Measurements from ENCODE around the gene MAST2. TPM values are rescaled to one million over a fixed set of nuclear protein-coding genes. Genes with fewer than 3 reads are reported as not detected.
"Not testable (repeated sequence)": the region's sequence is repeated elsewhere in the genome, so short reads cannot be mapped to it uniquely, and the experiment has no call there.

The MAST2 gene
- total RNA-seq, 2 donors from 2014 or later: 9.9 TPM

- no peak overlapping the region for H3K27ac ChIP-seq
- no peaks in the 10 kb centered on the region for H3K4me1 ChIP-seq
- no peak for TF ChIP-seq POLR2A (IDR thresholded peaks at IDR 0.05)
- TF ChIP-seq CTCF (IDR thresholded peaks at IDR 0.05): no peak
- intact Hi-C loops (cut with DNase I): no loop called here
- no peaks in the 10 kb centered on the region for H3K36me3 ChIP-seq (replicated peaks in 1 of 2; ENCODE audit: insufficient read depth in 1 of 2, low read depth in 2 of 2)
- no peak overlapping the region for H3K4me3 ChIP-seq
- H3K27me3 ChIP-seq: no peaks in the 10 kb centered on the region
- WGBS, 2 donors: 86 to 91% methylated on average over 9 of the region's 9 CpGs
- ATAC-seq (no peak), DNase-seq (no peak)
- no peaks in the 10 kb centered on the region for H3K9me3 ChIP-seq
Observed at GRCh38 chr1:45796946-45797345, 6.5 kb upstream of the MAST2 start.

DNA sequence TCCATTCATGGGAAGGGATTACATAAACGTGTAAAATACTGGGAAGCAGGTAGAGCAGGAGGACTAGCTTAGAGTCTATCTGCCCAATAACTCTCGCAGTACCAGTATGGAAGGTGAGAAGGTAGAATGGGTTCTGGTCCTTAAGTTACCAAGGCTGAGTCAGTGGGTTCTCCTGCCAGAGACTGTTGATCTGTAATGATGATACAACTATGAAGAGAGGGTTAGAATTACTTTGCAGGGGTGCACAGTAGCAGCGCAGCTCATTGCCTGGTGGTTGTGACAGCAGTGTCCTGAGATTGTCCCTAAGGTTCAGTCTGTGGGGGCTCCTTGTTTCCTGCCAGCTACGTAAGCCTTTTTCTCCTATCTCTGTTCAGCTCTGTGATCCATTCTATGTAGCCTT, 2.5 kb upstream of the MAST2 start:
- ATAC-seq: no peak
- no peak for DNase-seq
- H3K27me3 ChIP-seq: no peaks in the 10 kb centered on the region
- H3K4me1 ChIP-seq: peaks cover 20% of the 10 kb centered on the region
- no peaks in the 10 kb centered on the region for H3K36me3 ChIP-seq (replicated peaks in 1 of 2; ENCODE audit: insufficient read depth in 1 of 2, low read depth in 2 of 2)
- no peak overlapping the region for H3K27ac ChIP-seq
- intact Hi-C loops (cut with DNase I): no loop called here
- no peaks in the 10 kb centered on the region for H3K9me3 ChIP-seq
- H3K4me3 ChIP-seq: no peak overlapping the region
- TF ChIP-seq CTCF (IDR thresholded peaks at IDR 0.05): no peak
- TF ChIP-seq POLR2A (IDR thresholded peaks at IDR 0.05): no peak
- 72 to 73% methylated on average over 4 of the region's 4 CpGs for WGBS, 2 donors

DNA sequence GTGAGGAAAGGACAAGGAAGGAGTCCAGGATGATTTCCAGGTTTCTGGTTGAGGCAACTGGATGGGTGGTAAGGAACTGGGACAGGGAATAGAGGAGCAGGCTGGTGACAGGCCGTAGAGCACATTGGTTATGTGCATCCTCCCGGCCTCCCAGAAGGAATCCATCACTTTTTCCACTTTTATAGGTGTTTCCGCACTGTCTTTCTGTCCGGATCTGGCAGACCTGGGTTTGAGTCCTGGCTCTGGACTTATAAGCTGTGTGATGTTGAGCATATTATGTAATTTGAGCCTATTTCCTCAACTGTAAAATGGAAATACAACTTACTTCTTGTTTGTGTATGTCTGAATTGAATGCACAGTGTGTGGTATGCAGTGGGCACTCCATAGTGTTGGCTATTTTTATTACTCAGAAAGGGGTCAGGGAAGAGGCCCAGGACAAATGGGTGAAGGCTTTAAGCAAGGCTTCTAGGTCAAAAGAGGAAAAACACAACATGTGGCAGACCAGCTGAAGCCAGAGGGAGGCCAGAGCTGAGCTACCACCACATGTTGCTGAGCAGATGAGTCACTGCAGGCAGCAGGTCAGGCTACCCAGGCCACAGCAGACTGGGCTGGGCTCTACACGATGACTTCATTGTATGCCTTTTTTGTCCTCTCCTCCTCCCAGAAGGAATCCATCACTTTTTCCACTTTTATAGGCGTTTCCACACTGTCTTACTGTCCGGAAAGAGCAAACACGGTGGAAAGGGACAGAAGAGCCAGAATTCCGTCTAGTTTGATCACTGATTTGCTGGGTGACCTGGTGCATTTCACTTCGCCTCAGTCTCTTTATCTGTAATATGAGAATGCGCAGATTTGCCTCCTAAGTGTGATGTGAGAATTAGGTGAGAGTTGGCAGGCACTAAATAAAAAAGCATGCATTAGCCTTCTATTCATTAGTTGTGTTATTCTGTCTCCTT, 791 bp upstream of the MAST2 start:
- no peak for TF ChIP-seq CTCF (IDR thresholded peaks at IDR 0.05)
- no peak for TF ChIP-seq POLR2A (IDR thresholded peaks at IDR 0.05)
- ATAC-seq (peak; percentile 72), DNase-seq (peak; percentile 54 to 86 (median 76))
- 34 to 36% methylated on average over 11 of the region's 11 CpGs for WGBS, 2 donors
- no peak overlapping the region for H3K4me3 ChIP-seq
- no peaks in the 10 kb centered on the region for H3K36me3 ChIP-seq (replicated peaks in 1 of 2; ENCODE audit: insufficient read depth in 1 of 2, low read depth in 2 of 2)
- no peaks in the 10 kb centered on the region for H3K9me3 ChIP-seq
- H3K4me1 ChIP-seq: peaks cover 20% of the 10 kb centered on the region
- intact Hi-C loops (cut with DNase I): no loop called here
- H3K27ac ChIP-seq: peak overlapping the region; percentile 8 to 74 (median 72)
- no peaks in the 10 kb centered on the region for H3K27me3 ChIP-seq

GRCh38 chr1:45803781-45804668, 613 bp downstream of the MAST2 start:
- H3K27me3 ChIP-seq; H3K9me3 ChIP-seq; H3K4me3 ChIP-seq; intact Hi-C loops (cut with DNase I); H3K36me3 ChIP-seq (replicated peaks in 1 of 2; ENCODE audit: insufficient read depth in 1 of 2, low read depth in 2 of 2): not testable (repeated sequence)
- ATAC-seq: peak; percentile 51
- Histone ChIP-seq H3K4me1 (peaks cover 20% of the 10 kb centered on the region), H3K27ac (peak overlapping the region in 3 of 4 donors; percentile 63 to 74 (median 71))
- WGBS, 2 donors: 3 to 4% methylated on average over 16 to 26 of the region's 60 CpGs
- DNase-seq: peak in 3 of 4 donors; percentile 19 to 27 (median 21)

- DNase-seq: no peak
- no peak overlapping the region for H3K4me3 ChIP-seq
- peaks cover 20% of the 10 kb centered on the region for H3K4me1 ChIP-seq
- H3K9me3 ChIP-seq: no peaks in the 10 kb centered on the region
- intact Hi-C loops (cut with DNase I): no loop called here
- no peaks in the 10 kb centered on the region for H3K27me3 ChIP-seq
- no peaks in the 10 kb centered on the region for H3K36me3 ChIP-seq (replicated peaks in 1 of 2; ENCODE audit: insufficient read depth in 1 of 2, low read depth in 2 of 2)
- TF ChIP-seq POLR2A (IDR thresholded peaks at IDR 0.05) (no peak), CTCF (IDR thresholded peaks at IDR 0.05) (no peak)
- WGBS, 2 donors: 30 to 40% methylated on average over 2 of the region's 2 CpGs
- ATAC-seq: no peak
- no peak overlapping the region for H3K27ac ChIP-seq
Observed at GRCh38 chr1:45804669-45804969, 1.2 kb downstream of the MAST2 start.
